GM18907 (cell line): Measurements from ENCODE around the gene RHEX.

ENCODE experiments used
- ATAC-seq: cut with Tn5 transposase; IDR thresholded peaks from one replicate; pipeline ENCODE4 v1.9.1; 2021; ENCODE audit warnings: mild to moderate bottlenecking, moderate library complexity; ENCODE audit not compliant: unreplicated experiment

Gene RHEX

GRCh38 chr1:206114692-206115640, 62.0 kb downstream of the RHEX start:
- ATAC-seq = no peak

- no peak for ATAC-seq
Measured at GRCh38 chr1:206115791-206116190, 62.8 kb downstream of the RHEX start.

GRCh38 chr1:206116191-206116872, 63.4 kb downstream of the RHEX start:
- ATAC-seq = no peak

- ATAC-seq = no peak
Measured at GRCh38 chr1:206116873-206117150, 63.8 kb downstream of the RHEX start.

- no peak for ATAC-seq
Measured at GRCh38 chr1:206117151-206117948, 64.4 kb downstream of the RHEX start, which contains the start of gene AVPR1B. Gene AVPR1B (minus strand): TSS chr1:206117388. CDS start chr1:206116890, 498 bp downstream.

GRCh38 chr1:206120406-206120805, 67.4 kb downstream of the RHEX start:
- no peak for ATAC-seq

GRCh38 chr1:206121269-206121668, 68.3 kb downstream of the RHEX start:
- no peak for ATAC-seq

- ATAC-seq = no peak
Measured at GRCh38 chr1:206122686-206123085, 69.7 kb downstream of the RHEX start.

- ATAC-seq = no peak
Measured at GRCh38 chr1:206125346-206125745, 72.4 kb downstream of the RHEX start.

GRCh38 chr1:206127336-206127735, 74.4 kb downstream of the RHEX start:
- ATAC-seq = no peak

GRCh38 chr1:206128196-206128595, 75.2 kb downstream of the RHEX start:
- ATAC-seq = no peak

- no peak for ATAC-seq
Measured at GRCh38 chr1:206131037-206131436, 78.1 kb downstream of the RHEX start.

- ATAC-seq = no peak
Measured at GRCh38 chr1:206133751-206134415, 80.9 kb downstream of the RHEX start.

GRCh38 chr1:206135248-206135647, 82.3 kb downstream of the RHEX start:
- no peak for ATAC-seq

GRCh38 chr1:206136241-206136640, 83.3 kb downstream of the RHEX start:
- ATAC-seq = no peak

- no peak for ATAC-seq
Measured at GRCh38 chr1:206142011-206142410, 89.0 kb downstream of the RHEX start.

GRCh38 chr1:206142770-206143169, 89.8 kb downstream of the RHEX start:
- ATAC-seq = no peak

GRCh38 chr1:206143537-206144172, 90.7 kb downstream of the RHEX start:
- ATAC-seq = no peak

- ATAC-seq = no peak
Measured at GRCh38 chr1:206144605-206145004, 91.6 kb downstream of the RHEX start.

- ATAC-seq = no peak
Measured at GRCh38 chr1:206145771-206146290, 92.9 kb downstream of the RHEX start.
